GM12878 (cell line): Measurements from ENCODE around the gene PRKCE. TPM values are rescaled to one million over a fixed set of nuclear protein-coding genes. Genes with fewer than 3 reads are reported as not detected.

Source experiments
- ATAC-seq: fragments of 200-7000 bp; cut with Tn5 transposase; 3 replicates; pipeline ENCODE4 v1.9.1; 2020; ENCODE audit warnings: mild to moderate bottlenecking, moderate library complexity
- BruUV-seq: library from RNA; stranded (reverse); fragments of 400-500 nt; replicated peaks from 2 replicates; lab custom pipeline; 2021; lab: Mats Ljungman, UMichigan
- CTCF ChIA-PET: fragments of 300-600 bp; sonication (Branson Sonifier 250); formaldehyde crosslinking; extraction: SDS; loops from one replicate; lab custom pipeline; 2021; ENCODE audit warnings: inconsistent platforms; lab: Yijun Ruan, JAX
- POLR2A ChIA-PET: fragments of 350-600 bp; formaldehyde crosslinking; extraction: SDS; loops from one replicate; lab custom pipeline; 2021; ENCODE audit warnings: inconsistent platforms; lab: Charles Lee
- RAD21 ChIA-PET: fragments of 300-600 bp; sonication (Branson Sonifier 250); formaldehyde crosslinking; loops from one replicate; lab custom pipeline; 2023; ENCODE audit warnings: antibody characterized with exemption; ENCODE audit not compliant: unreplicated experiment; lab: Charles Lee
- SMC1A ChIA-PET: fragments of 300-600 bp; sonication (Branson Sonifier 250); formaldehyde crosslinking; loops from one replicate; lab custom pipeline; 2023; ENCODE audit not compliant: unreplicated experiment, uncharacterized antibody; lab: Charles Lee
- DNase-seq: peaks from one replicate; pipeline ENCODE4 v3.0.0-alpha.2; 2011; ENCODE audit warnings: low read depth, low spot score
- FAIRE-seq: peaks from 3 replicates; lab custom pipeline; 2011; peaks lifted over from hg19 to GRCh38; lab: Jason Lieb, UNC
- H2AFZ ChIP-seq: 2 replicates; pipeline ENCODE4 v1.6.0; 2011; ENCODE audit warnings: low read depth, low read length, control low read depth; ENCODE audit not compliant: control insufficient read depth
- H3K27ac ChIP-seq: 2 replicates; pipeline ENCODE4 v1.5.1; 2011; ENCODE audit warnings: control low read depth; ENCODE audit not compliant: control insufficient read depth, insufficient read depth
- H3K27me3 ChIP-seq, 2 experiments: replicated peaks in 1 of 2; 2 replicates each; pipeline versions ENCODE4 v1.6.0 to v1.6.1; 2011; ENCODE audit warnings: low read length in 1 of 2; ENCODE audit not compliant: control insufficient read depth in 2 of 2, insufficient read depth in 2 of 2
- H3K36me3 ChIP-seq, 2 experiments: 2 replicates each; pipeline ENCODE4 v1.5.1; 2011; ENCODE audit warnings: low read length in 1 of 2; ENCODE audit not compliant: control insufficient read depth in 2 of 2, insufficient read depth in 2 of 2
- H3K4me1 ChIP-seq: 2 replicates; pipeline ENCODE4 v1.6.1; 2011; ENCODE audit warnings: mild to moderate bottlenecking, low read length, moderate library complexity, mixed read lengths; ENCODE audit not compliant: control insufficient read depth, insufficient read depth
- H3K4me2 ChIP-seq: 2 replicates; pipeline ENCODE4 v1.6.0; 2011; ENCODE audit warnings: control low read depth; ENCODE audit not compliant: control insufficient read depth, insufficient read depth
- H3K4me3 ChIP-seq: fragments of 200-600 bp; sonication (generic); 2 replicates; pipeline ENCODE4 v1.5.1; 2016
- H3K79me2 ChIP-seq: 2 replicates; pipeline ENCODE4 v1.6.0; 2011; ENCODE audit warnings: low read length; ENCODE audit not compliant: control insufficient read depth, insufficient read depth
- H3K9ac ChIP-seq: 2 replicates; pipeline ENCODE4 v1.8.0; 2011; ENCODE audit warnings: low read length, control low read depth, mixed read lengths; ENCODE audit not compliant: control insufficient read depth, insufficient read depth
- H3K9me3 ChIP-seq: replicated peaks from 3 replicates; pipeline ENCODE4 v1.5.1; 2011; ENCODE audit warnings: mild to moderate bottlenecking, low read length; ENCODE audit not compliant: control insufficient read depth, insufficient read depth
- H4K20me1 ChIP-seq: 2 replicates; pipeline ENCODE4 v1.6.0; 2011; ENCODE audit not compliant: control insufficient read depth, insufficient read depth
- KAT2A ChIP-seq: conservative IDR thresholded peaks from 2 replicates; pipeline ENCODE4 v1.6.1; 2011; ENCODE audit warnings: low read depth, low read length; ENCODE audit not compliant: control insufficient read depth
- KLF5 ChIP-seq: fragments of 450-650 bp; IDR thresholded peaks from 2 replicates; pipeline ENCODE4 v1.6.1; 2014; ENCODE audit warnings: mild to moderate bottlenecking; ENCODE audit not compliant: partially characterized antibody
- NBN ChIP-seq: fragments of 450-650 bp; IDR thresholded peaks from 2 replicates; pipeline ENCODE4 v1.6.1; 2016
- SMAD1 ChIP-seq: fragments of 450-650 bp; IDR thresholded peaks from 2 replicates; pipeline ENCODE4 v1.6.1; 2018; ENCODE audit warnings: mild to moderate bottlenecking, low read depth; ENCODE audit not compliant: partially characterized antibody
- TBL1XR1 ChIP-seq: IDR thresholded peaks from 2 replicates; pipeline ENCODE4 v1.6.1; 2012; ENCODE audit warnings: low read depth, low read length, improper control_type of control experiment
- TCF12 ChIP-seq: IDR thresholded peaks from 2 replicates; pipeline ENCODE4 v1.6.1; 2011; ENCODE audit warnings: low read depth, mild to moderate bottlenecking, low read length
- TCF3 ChIP-seq: IDR thresholded peaks from 2 replicates; pipeline ENCODE4 v1.6.1; 2012; ENCODE audit warnings: low read depth, mild to moderate bottlenecking, low read length, borderline replicate concordance; ENCODE audit not compliant: insufficient read depth
- WGBS: methylation state at CpG from one replicate; pipeline ENCODE4 v1.1.6; 2016; ENCODE audit warnings: low lambda C conversion rate; ENCODE audit not compliant: insufficient replicate concordance, insufficient coverage; ENCODE audit errors: missing lambda C conversion rate; 5-methylcytosine and 5-hydroxymethylcytosine counted together
- in situ Hi-C: fragments of 300-500 bp; cut with MboI; formaldehyde crosslinking; loops from 9 replicates; pipeline ENCODE4 v1.14.3; 2018; ENCODE audit warnings: mixed read lengths
- intact Hi-C: fragments of 100-400 bp; cut with micrococcal nuclease; formaldehyde crosslinking; loops from one replicate; pipeline ENCODE4 v1.14.2; 2022; ENCODE audit not compliant: unreplicated experiment
- polyA plus RNA-seq, 11 experiments: library from polyadenylated mRNA; depleted of rRNA in 4 of 11; unstranded in 6 of 11; stranded (reverse) in 5 of 11; fragments of >200 nt; fragmentation: Nextera tagmentation in 4 of 11; fragmentation: Illumina TruSeq in 1 of 11; extraction: Ambion mirVana in 4 of 11; extraction: Trizol in 1 of 11; gene quantifications; 1 replicate in 1 of 11; 2 replicates in 10 of 11; pipeline versions ENCODE4 v1.2.1 to v1.2.3, GENCODE V29; 2011 to 2016; ENCODE audit warnings: inconsistent platforms in 2 of 11, missing spikeins in 2 of 11, low read depth in 1 of 11
- total RNA-seq, 4 experiments: library from RNA; depleted of rRNA in 3 of 4; stranded (reverse); fragments of >200 nt in 3 of 4; fragmentation: Illumina TruSeq in 1 of 4; extraction: Trizol in 1 of 4; gene quantifications; 2 replicates each; pipeline versions ENCODE4 v1.2.1 to v1.2.3, GENCODE V29; 2013 to 2021
- TF ChIP-seq, protein P1 (sequence below): fragments of 450-650 bp; IDR thresholded peaks from 2 replicates; pipeline ENCODE4 v1.6.1; 2016; ENCODE audit warnings: mild to moderate bottlenecking, moderate library complexity, borderline replicate concordance
- TF ChIP-seq, protein P2 (sequence below): fragments of 450-650 bp; IDR thresholded peaks from 2 replicates; pipeline ENCODE4 v1.6.1; 2018; ENCODE audit warnings: borderline replicate concordance, mild to moderate bottlenecking; ENCODE audit not compliant: partially characterized antibody
- TF ChIP-seq, protein P3 (sequence below): IDR thresholded peaks from 2 replicates; pipeline ENCODE4 v1.6.1; 2011; ENCODE audit warnings: low read depth, low read length, improper control_type of control experiment, borderline replicate concordance

The PRKCE gene
- total and polyA plus RNA-seq, 10 of the 15 experiments (the other 5 are each of a cell fraction or from before 2014, with no cell fraction given), result 2.6 to 28.2 (median 11.3) TPM

DNA sequence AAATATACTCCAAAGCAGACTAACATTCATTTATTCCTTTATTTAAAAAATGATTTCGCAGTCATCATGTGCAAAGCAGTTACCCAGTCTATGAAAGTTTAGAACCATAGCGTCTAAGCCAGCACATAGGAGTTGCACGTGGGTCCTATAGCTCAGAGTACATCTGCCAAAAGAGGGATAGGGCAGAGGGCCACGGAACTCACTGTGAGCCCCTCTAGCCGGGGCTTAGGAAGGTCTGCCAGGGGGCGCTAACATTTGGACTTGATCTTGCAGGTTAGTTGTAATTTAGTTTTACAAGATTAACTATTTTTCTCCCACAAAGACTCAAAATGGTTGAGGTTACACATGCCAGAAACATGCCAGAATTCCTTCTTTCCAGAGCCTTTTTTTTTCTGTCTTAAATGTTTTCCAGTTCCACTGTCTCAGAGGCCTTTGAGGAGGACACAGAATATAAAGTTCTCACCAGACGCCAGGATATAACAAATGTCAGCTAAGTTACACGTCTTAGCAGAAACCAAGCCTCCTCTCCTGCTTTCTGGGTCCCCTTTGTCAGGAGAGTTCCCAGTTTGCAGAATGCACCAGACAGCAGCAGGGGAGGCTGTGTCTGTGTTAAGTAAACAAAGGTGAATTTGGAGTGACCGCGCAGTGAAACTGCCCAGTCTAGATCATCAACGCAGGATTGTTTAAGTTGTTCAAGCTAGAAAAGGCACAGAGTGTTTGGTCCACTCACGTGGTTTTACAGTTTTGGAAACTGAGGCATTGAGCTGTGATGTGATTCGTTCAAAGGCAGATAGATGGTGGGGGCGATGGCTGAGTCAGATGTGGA is 292.0 kb downstream of the PRKCE start (continued):
- TF ChIP-seq, protein P1, sequence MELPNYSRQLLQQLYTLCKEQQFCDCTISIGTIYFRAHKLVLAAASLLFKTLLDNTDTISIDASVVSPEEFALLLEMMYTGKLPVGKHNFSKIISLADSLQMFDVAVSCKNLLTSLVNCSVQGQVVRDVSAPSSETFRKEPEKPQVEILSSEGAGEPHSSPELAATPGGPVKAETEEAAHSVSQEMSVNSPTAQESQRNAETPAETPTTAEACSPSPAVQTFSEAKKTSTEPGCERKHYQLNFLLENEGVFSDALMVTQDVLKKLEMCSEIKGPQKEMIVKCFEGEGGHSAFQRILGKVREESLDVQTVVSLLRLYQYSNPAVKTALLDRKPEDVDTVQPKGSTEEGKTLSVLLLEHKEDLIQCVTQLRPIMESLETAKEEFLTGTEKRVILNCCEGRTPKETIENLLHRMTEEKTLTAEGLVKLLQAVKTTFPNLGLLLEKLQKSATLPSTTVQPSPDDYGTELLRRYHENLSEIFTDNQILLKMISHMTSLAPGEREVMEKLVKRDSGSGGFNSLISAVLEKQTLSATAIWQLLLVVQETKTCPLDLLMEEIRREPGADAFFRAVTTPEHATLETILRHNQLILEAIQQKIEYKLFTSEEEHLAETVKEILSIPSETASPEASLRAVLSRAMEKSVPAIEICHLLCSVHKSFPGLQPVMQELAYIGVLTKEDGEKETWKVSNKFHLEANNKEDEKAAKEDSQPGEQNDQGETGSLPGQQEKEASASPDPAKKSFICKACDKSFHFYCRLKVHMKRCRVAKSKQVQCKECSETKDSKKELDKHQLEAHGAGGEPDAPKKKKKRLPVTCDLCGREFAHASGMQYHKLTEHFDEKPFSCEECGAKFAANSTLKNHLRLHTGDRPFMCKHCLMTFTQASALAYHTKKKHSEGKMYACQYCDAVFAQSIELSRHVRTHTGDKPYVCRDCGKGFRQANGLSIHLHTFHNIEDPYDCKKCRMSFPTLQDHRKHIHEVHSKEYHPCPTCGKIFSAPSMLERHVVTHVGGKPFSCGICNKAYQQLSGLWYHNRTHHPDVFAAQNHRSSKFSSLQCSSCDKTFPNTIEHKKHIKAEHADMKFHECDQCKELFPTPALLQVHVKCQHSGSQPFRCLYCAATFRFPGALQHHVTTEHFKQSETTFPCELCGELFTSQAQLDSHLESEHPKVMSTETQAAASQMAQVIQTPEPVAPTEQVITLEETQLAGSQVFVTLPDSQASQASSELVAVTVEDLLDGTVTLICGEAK, result no peak

DNA sequence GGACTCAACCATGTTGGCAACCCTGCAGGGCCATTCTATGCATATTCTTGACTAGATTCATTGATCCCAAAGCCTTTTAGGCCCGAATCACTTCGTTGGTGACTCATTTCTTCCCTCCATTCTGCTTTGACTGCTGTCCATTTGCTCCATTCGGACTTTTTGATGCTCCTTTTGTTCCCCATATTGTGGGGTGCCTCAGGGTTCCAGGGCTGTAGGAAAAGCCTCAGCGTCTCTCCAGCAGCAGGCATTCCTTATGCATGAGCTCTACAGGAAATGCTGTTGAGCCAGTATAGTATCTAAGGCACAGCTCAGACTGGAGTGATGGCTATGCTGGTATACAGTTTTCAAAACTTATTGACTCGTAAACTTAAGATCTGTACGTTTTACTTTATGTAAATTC is 292.6 kb downstream of the PRKCE start:
- CTCF ChIA-PET, result interaction anchor here (1.1 kb wide), 1 partner anchor 419 kb away, joined by 3 read pairs; no protein-coding TSS in a partner anchor
- TF ChIP-seq TCF3 (no peak), TBL1XR1 (no peak), KLF5 (no peak), SMAD1 (no peak), TCF12 (no peak), NBN (no peak), KAT2A (no peak)
- TF ChIP-seq, protein P2, sequence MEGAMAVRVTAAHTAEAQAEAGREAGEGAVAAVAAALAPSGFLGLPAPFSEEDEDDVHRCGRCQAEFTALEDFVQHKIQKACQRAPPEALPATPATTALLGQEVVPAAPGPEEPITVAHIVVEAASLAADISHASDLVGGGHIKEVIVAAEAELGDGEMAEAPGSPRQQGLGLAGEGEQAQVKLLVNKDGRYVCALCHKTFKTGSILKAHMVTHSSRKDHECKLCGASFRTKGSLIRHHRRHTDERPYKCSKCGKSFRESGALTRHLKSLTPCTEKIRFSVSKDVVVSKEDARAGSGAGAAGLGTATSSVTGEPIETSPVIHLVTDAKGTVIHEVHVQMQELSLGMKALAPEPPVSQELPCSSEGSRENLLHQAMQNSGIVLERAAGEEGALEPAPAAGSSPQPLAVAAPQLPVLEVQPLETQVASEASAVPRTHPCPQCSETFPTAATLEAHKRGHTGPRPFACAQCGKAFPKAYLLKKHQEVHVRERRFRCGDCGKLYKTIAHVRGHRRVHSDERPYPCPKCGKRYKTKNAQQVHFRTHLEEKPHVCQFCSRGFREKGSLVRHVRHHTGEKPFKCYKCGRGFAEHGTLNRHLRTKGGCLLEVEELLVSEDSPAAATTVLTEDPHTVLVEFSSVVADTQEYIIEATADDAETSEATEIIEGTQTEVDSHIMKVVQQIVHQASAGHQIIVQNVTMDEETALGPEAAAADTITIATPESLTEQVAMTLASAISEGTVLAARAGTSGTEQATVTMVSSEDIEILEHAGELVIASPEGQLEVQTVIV, result no peak
- TF ChIP-seq, protein P3, sequence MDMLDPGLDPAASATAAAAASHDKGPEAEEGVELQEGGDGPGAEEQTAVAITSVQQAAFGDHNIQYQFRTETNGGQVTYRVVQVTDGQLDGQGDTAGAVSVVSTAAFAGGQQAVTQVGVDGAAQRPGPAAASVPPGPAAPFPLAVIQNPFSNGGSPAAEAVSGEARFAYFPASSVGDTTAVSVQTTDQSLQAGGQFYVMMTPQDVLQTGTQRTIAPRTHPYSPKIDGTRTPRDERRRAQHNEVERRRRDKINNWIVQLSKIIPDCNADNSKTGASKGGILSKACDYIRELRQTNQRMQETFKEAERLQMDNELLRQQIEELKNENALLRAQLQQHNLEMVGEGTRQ, result no peak

More for the DNA sequence above, 292.6 kb downstream of the PRKCE start:
- Histone ChIP-seq H3K27ac (no peak overlapping the region), H3K79me2 (no peaks in the 10 kb centered on the region), H3K4me2 (no peak overlapping the region), H3K9ac (no peak overlapping the region), H3K4me3 (no peak overlapping the region), H3K27me3 (no peaks in the 10 kb centered on the region), H2AFZ (no peak overlapping the region), H3K36me3 (no peaks in the 10 kb centered on the region), H3K9me3 (no peaks in the 10 kb centered on the region), H4K20me1 (no peaks in the 10 kb centered on the region), H3K4me1 (no peaks in the 10 kb centered on the region)
- in situ Hi-C loops (loop anchor here (25.0 kb wide), 1 partner anchor 957 kb away; no protein-coding TSS in a partner anchor), intact Hi-C loops (no loop called here)
- SMC1A ChIA-PET, result no interaction called here
- FAIRE-seq (no peak), DNase-seq (no peak), ATAC-seq (no peak)
- BruUV-seq, result no TSS peak
- 53% methylated on average over 6 of the region's 6 CpGs for WGBS
- RAD21 ChIA-PET, result no interaction called here
- POLR2A ChIA-PET, result interaction anchor here (0.7 kb wide), 1 partner anchor 19 kb away, joined by 4 read pairs; no protein-coding TSS in a partner anchor
